NT2/D1 (cell line): ENCODE data around the gene MZF1.
"Not testable (repeated sequence)": the region's sequence is repeated elsewhere in the genome, so short reads cannot be mapped to it uniquely, and the experiment has no call there.

Source experiments
- SUZ12 ChIP-seq: IDR thresholded peaks from 2 replicates; pipeline ENCODE4 v1.6.1; 2011; ENCODE audit not compliant: insufficient read length, insufficient read depth; ENCODE audit errors: extremely low read depth
- YY1 ChIP-seq: IDR thresholded peaks from 2 replicates; pipeline ENCODE4 v1.6.1; 2011; ENCODE audit not compliant: insufficient read length, insufficient read depth
- ZNF274 ChIP-seq: IDR thresholded peaks from 2 replicates; pipeline ENCODE4 v1.6.1; 2011; ENCODE audit warnings: mild to moderate bottlenecking, low read depth, low read length

GRCh38 chr19:58607213-58607612 is 34.1 kb upstream of the MZF1 start:
- not testable (repeated sequence) for TF ChIP-seq YY1, SUZ12, ZNF274
